HepG2 (cell line): ENCODE data around the gene NFATC2. TPM values are rescaled to one million over a fixed set of nuclear protein-coding genes. Genes with fewer than 3 reads are reported as not detected.

Experiments used
- HIVEP1 ChIP-seq: sonication (generic); formaldehyde crosslinking; IDR thresholded peaks from 2 replicates; pipeline ENCODE4 v1.4.0; 2020; ENCODE audit warnings: mild to moderate bottlenecking, missing genetic modification reagents
- HNF4G ChIP-seq, 2 experiments: sonication (generic) in 1 of 2; formaldehyde crosslinking in 1 of 2; IDR thresholded peaks; 2 replicates each; pipeline versions ENCODE4 v1.4.0 to v1.6.1; 2011 to 2020; ENCODE audit warnings: borderline replicate concordance in 2 of 2, low read depth in 2 of 2, mild to moderate bottlenecking in 2 of 2, low read length in 1 of 2, missing genetic modification reagents in 1 of 2, moderate library complexity in 1 of 2
- KLF16 ChIP-seq, 2 experiments: sonication (generic) in 1 of 2; formaldehyde crosslinking in 1 of 2; IDR thresholded peaks; 2 replicates each; pipeline versions ENCODE4 v1.6.1 to v1.8.0; 2016 to 2023; ENCODE audit warnings: missing genetic modification reagents in 2 of 2, missing compliant biosample characterization in 1 of 2
- MED13 ChIP-seq: sonication (generic); formaldehyde crosslinking; IDR thresholded peaks from 2 replicates; pipeline ENCODE4 v1.5.0; 2020; ENCODE audit warnings: missing genetic modification reagents
- MEIS1 ChIP-seq: sonication (generic); formaldehyde crosslinking; IDR thresholded peaks from 2 replicates; pipeline ENCODE4 v1.9.0; 2021; ENCODE audit warnings: mild to moderate bottlenecking, missing genetic modification reagents, moderate library complexity, borderline replicate concordance
- NONO ChIP-seq, 2 experiments: fragments of 450-650 bp in 1 of 2; sonication (generic) in 1 of 2; formaldehyde crosslinking in 1 of 2; IDR thresholded peaks in 1 of 2; conservative IDR thresholded peaks in 1 of 2; 2 replicates each; pipeline versions ENCODE4 v1.6.1 to v1.8.0; 2017 to 2022; ENCODE audit warnings: mild to moderate bottlenecking in 1 of 2, missing genetic modification reagents in 1 of 2, moderate library complexity in 1 of 2
- NR2F6 ChIP-seq, 2 experiments: IDR thresholded peaks; 2 replicates each; pipeline ENCODE4 v1.6.1; 2016; ENCODE audit warnings: antibody characterized with exemption in 1 of 2, mild to moderate bottlenecking in 1 of 2
- RBAK ChIP-seq: sonication (generic); formaldehyde crosslinking; IDR thresholded peaks from 2 replicates; pipeline ENCODE4 v1.5.1; 2020; ENCODE audit warnings: mild to moderate bottlenecking, missing genetic modification reagents
- STAG1 ChIP-seq: sonication (generic); formaldehyde crosslinking; IDR thresholded peaks from 2 replicates; pipeline ENCODE4 v1.4.0; 2020; ENCODE audit warnings: missing genetic modification reagents
- ZFY ChIP-seq: sonication (generic); formaldehyde crosslinking; IDR thresholded peaks from 2 replicates; pipeline ENCODE4 v1.4.0; 2020; ENCODE audit warnings: missing genetic modification reagents
- ZKSCAN5 ChIP-seq: sonication (generic); formaldehyde crosslinking; IDR thresholded peaks from 2 replicates; pipeline ENCODE4 v1.5.1; 2020; ENCODE audit warnings: mild to moderate bottlenecking, missing genetic modification reagents
- ZNF124 ChIP-seq: sonication (generic); formaldehyde crosslinking; IDR thresholded peaks from 2 replicates; pipeline ENCODE4 v1.4.0; 2020; ENCODE audit warnings: missing genetic modification reagents
- ZNF230 ChIP-seq: sonication (generic); formaldehyde crosslinking; IDR thresholded peaks from 2 replicates; pipeline ENCODE4 v1.4.0; 2020; ENCODE audit warnings: mild to moderate bottlenecking, missing genetic modification reagents
- ZNF296 ChIP-seq: sonication (generic); formaldehyde crosslinking; conservative IDR thresholded peaks from 2 replicates; pipeline ENCODE4 v1.5.0; 2020; ENCODE audit warnings: mild to moderate bottlenecking, missing genetic modification reagents
- ZNF382 ChIP-seq: sonication (generic); formaldehyde crosslinking; IDR thresholded peaks from 2 replicates; pipeline ENCODE4 v1.5.0; 2020; ENCODE audit warnings: missing genetic modification reagents, mild to moderate bottlenecking, borderline replicate concordance
- ZNF589 ChIP-seq: sonication (generic); formaldehyde crosslinking; conservative IDR thresholded peaks from 2 replicates; pipeline ENCODE4 v1.8.0; 2022; ENCODE audit warnings: mild to moderate bottlenecking, moderate library complexity, missing genetic modification reagents
- ZNF788 ChIP-seq: sonication (generic); formaldehyde crosslinking; IDR thresholded peaks from 2 replicates; pipeline ENCODE4 v1.5.0; 2020; ENCODE audit warnings: mild to moderate bottlenecking, missing genetic modification reagents, borderline replicate concordance
- polyA plus RNA-seq, 8 experiments: library from polyadenylated mRNA; depleted of rRNA in 3 of 8; stranded (reverse) in 7 of 8; unstranded in 1 of 8; fragments of >200 nt; fragmentation: Illumina TruSeq in 4 of 8; extraction: Trizol in 4 of 8; gene quantifications; 2 replicates each; pipeline versions ENCODE4 v1.2.1 to v1.2.3, GENCODE V29; 2011 to 2016; ENCODE audit warnings: low read depth in 4 of 8, missing spikeins in 1 of 8, mixed read lengths in 1 of 8; ENCODE audit not compliant: insufficient read depth in 1 of 8
- total RNA-seq, 5 experiments: library from RNA; depleted of rRNA; stranded (reverse); fragments of >200 nt; fragmentation: Illumina TruSeq; extraction: Trizol; gene quantifications; 2 replicates each; pipeline ENCODE4 v1.2.3, GENCODE V29; 2016; ENCODE audit warnings: low read depth in 1 of 5
- TF ChIP-seq, protein P1 (sequence below): sonication (generic); formaldehyde crosslinking; IDR thresholded peaks from 2 replicates; pipeline ENCODE4 v1.9.0; 2021; ENCODE audit warnings: missing genetic modification reagents, mild to moderate bottlenecking, borderline replicate concordance
- TF ChIP-seq, protein P2 (sequence below): sonication (generic); formaldehyde crosslinking; IDR thresholded peaks from 2 replicates; pipeline ENCODE4 v1.4.0; 2020; ENCODE audit warnings: missing genetic modification reagents, borderline replicate concordance
- TF ChIP-seq, protein P3 (sequence below): sonication (generic); formaldehyde crosslinking; IDR thresholded peaks from 2 replicates; pipeline ENCODE4 v1.5.1; 2020; ENCODE audit warnings: mild to moderate bottlenecking, missing genetic modification reagents, moderate library complexity

Gene NFATC2
- total and polyA plus RNA-seq, 2 of the 13 experiments (the other 11 are each of a cell fraction or from before 2014, with no cell fraction given): 1.9 to 3.3 TPM

DNA sequence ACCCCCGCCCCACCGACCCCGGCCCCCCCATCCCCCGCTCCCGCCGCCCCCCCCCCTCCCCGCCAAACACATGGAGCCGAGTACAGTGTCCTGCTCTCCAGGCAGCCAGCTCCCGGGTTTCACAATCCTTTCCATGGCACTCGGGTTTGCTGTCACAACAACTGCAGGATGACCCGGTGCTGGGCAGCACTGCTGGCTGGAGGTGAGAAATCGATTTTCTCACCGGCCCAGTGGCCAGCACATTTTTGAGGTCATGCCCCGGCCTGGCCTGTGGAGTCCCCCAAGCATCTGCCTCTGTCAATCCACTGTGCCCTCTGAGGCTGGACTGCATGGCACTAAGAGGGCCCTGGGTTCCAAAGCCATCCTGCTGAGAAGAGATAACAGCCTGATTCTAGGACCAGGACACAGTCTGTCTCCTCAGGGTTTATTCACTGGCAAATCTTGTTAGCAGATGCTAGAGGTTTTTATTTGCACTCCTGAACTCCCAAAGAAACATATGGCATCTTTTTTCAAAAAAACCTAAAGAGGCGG, 129.5 kb downstream of the NFATC2 start (continued):
- TF ChIP-seq, protein P1, sequence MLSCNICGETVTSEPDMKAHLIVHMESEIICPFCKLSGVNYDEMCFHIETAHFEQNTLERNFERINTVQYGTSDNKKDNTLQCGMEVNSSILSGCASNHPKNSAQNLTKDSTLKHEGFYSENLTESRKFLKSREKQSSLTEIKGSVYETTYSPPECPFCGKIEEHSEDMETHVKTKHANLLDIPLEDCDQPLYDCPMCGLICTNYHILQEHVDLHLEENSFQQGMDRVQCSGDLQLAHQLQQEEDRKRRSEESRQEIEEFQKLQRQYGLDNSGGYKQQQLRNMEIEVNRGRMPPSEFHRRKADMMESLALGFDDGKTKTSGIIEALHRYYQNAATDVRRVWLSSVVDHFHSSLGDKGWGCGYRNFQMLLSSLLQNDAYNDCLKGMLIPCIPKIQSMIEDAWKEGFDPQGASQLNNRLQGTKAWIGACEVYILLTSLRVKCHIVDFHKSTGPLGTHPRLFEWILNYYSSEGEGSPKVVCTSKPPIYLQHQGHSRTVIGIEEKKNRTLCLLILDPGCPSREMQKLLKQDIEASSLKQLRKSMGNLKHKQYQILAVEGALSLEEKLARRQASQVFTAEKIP (CRISPR knock-in tag): no peak
- TF ChIP-seq, protein P2, sequence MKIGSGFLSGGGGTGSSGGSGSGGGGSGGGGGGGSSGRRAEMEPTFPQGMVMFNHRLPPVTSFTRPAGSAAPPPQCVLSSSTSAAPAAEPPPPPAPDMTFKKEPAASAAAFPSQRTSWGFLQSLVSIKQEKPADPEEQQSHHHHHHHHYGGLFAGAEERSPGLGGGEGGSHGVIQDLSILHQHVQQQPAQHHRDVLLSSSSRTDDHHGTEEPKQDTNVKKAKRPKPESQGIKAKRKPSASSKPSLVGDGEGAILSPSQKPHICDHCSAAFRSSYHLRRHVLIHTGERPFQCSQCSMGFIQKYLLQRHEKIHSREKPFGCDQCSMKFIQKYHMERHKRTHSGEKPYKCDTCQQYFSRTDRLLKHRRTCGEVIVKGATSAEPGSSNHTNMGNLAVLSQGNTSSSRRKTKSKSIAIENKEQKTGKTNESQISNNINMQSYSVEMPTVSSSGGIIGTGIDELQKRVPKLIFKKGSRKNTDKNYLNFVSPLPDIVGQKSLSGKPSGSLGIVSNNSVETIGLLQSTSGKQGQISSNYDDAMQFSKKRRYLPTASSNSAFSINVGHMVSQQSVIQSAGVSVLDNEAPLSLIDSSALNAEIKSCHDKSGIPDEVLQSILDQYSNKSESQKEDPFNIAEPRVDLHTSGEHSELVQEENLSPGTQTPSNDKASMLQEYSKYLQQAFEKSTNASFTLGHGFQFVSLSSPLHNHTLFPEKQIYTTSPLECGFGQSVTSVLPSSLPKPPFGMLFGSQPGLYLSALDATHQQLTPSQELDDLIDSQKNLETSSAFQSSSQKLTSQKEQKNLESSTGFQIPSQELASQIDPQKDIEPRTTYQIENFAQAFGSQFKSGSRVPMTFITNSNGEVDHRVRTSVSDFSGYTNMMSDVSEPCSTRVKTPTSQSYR (CRISPR knock-in tag): peak; percentile 50; the same call in 1 of the 2 replicates
- TF ChIP-seq ZNF788: peak; percentile 81; the same call in 1 of the 2 replicates
- TF ChIP-seq ZNF589 (CRISPR knock-in tag): no peak
- TF ChIP-seq, protein P3, sequence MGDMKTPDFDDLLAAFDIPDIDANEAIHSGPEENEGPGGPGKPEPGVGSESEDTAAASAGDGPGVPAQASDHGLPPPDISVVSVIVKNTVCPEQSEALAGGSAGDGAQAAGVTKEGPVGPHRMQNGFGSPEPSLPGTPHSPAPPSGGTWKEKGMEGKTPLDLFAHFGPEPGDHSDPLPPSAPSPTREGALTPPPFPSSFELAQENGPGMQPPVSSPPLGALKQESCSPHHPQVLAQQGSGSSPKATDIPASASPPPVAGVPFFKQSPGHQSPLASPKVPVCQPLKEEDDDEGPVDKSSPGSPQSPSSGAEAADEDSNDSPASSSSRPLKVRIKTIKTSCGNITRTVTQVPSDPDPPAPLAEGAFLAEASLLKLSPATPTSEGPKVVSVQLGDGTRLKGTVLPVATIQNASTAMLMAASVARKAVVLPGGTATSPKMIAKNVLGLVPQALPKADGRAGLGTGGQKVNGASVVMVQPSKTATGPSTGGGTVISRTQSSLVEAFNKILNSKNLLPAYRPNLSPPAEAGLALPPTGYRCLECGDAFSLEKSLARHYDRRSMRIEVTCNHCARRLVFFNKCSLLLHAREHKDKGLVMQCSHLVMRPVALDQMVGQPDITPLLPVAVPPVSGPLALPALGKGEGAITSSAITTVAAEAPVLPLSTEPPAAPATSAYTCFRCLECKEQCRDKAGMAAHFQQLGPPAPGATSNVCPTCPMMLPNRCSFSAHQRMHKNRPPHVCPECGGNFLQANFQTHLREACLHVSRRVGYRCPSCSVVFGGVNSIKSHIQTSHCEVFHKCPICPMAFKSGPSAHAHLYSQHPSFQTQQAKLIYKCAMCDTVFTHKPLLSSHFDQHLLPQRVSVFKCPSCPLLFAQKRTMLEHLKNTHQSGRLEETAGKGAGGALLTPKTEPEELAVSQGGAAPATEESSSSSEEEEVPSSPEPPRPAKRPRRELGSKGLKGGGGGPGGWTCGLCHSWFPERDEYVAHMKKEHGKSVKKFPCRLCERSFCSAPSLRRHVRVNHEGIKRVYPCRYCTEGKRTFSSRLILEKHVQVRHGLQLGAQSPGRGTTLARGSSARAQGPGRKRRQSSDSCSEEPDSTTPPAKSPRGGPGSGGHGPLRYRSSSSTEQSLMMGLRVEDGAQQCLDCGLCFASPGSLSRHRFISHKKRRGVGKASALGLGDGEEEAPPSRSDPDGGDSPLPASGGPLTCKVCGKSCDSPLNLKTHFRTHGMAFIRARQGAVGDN: peak; percentile 89
- peak; percentile 73; the same call in 1 of the 2 replicates for TF ChIP-seq ZNF124 (CRISPR knock-in tag)
- TF ChIP-seq ZNF230 (CRISPR knock-in tag): no peak
- 0 out of 2 replicates have a peak, but pooled peaks have one; percentile 89 for TF ChIP-seq ZNF296
- peak; percentile 99 for TF ChIP-seq ZKSCAN5 (CRISPR knock-in tag)
- TF ChIP-seq HNF4G (IDR thresholded peaks at IDR 0.05; ENCODE audit: borderline replicate concordance, low read depth, low read length): 0 out of 2 replicates have a peak, but pooled peaks have one; percentile 53
- TF ChIP-seq HNF4G (CRISPR knock-in tag; IDR thresholded peaks at IDR 0.05; ENCODE audit: borderline replicate concordance, low read depth): no peak
- TF ChIP-seq ZFY: peak; percentile 57; the same call in 1 of the 2 replicates
- peak in 1 of 2 experiments; percentile 50; a peak in 1 of 4 replicates for TF ChIP-seq KLF16 (CRISPR knock-in tag; IDR thresholded peaks at IDR 0.05)
- TF ChIP-seq NR2F6 (IDR thresholded peaks at IDR 0.05): peak; percentile 87
- peak; percentile 94 for TF ChIP-seq NR2F6 (CRISPR knock-in tag; IDR thresholded peaks at IDR 0.05)
- peak; percentile 54; the same call in 1 of the 2 replicates for TF ChIP-seq HIVEP1 (CRISPR knock-in tag)
- TF ChIP-seq RBAK (CRISPR knock-in tag): no peak
- TF ChIP-seq NONO (IDR thresholded peaks at IDR 0.05): no peak
- TF ChIP-seq NONO (CRISPR knock-in tag; conservative IDR thresholded peaks at IDR 0.05): peak; percentile 82
- no peak for TF ChIP-seq ZNF382 (CRISPR knock-in tag)
- no peak for TF ChIP-seq STAG1 (CRISPR knock-in tag)
- no peak for TF ChIP-seq MED13 (CRISPR knock-in tag)
- 0 out of 2 replicates have a peak, but pooled peaks have one; percentile 43 for TF ChIP-seq MEIS1 (CRISPR knock-in tag)
